IPS-18c (cell line): ENCODE data around the gene ANO10.

Experiments
- H3K4me3 ChIP-seq: 2 replicates; pipeline ENCODE4 v1.7.0; 2013; ENCODE audit warnings: low read depth, mild to moderate bottlenecking, low read length, moderate library complexity; ENCODE audit not compliant: insufficient read depth
- H3K9me3 ChIP-seq: one replicate; pipeline ENCODE4 v1.6.1; 2013; ENCODE audit warnings: mild to moderate bottlenecking, low read length, moderate library complexity; ENCODE audit not compliant: control insufficient read depth, insufficient read depth

The ANO10 gene

GRCh38 chr3:43394041-43394554 lies 227.7 kb downstream of the ANO10 start:
- Histone ChIP-seq H3K9me3 (no peaks in the 10 kb centered on the region), H3K4me3 (no peak overlapping the region)

GRCh38 chr3:43391621-43392020 lies 230.2 kb downstream of the ANO10 start:
- H3K9me3 ChIP-seq = no peaks in the 10 kb centered on the region
- no peak overlapping the region for H3K4me3 ChIP-seq

GRCh38 chr3:43390255-43390588 lies 231.6 kb downstream of the ANO10 start:
- Histone ChIP-seq H3K4me3 (no peak overlapping the region), H3K9me3 (no peaks in the 10 kb centered on the region)

- H3K9me3 ChIP-seq = no peaks in the 10 kb centered on the region
- H3K4me3 ChIP-seq = no peak overlapping the region
Observed at GRCh38 chr3:43389388-43390254, 232.2 kb downstream of the ANO10 start.

- Histone ChIP-seq H3K4me3 (no peak overlapping the region), H3K9me3 (no peaks in the 10 kb centered on the region)
Observed at GRCh38 chr3:43388915-43389314, 232.9 kb downstream of the ANO10 start.

GRCh38 chr3:43388175-43388574 lies 233.6 kb downstream of the ANO10 start:
- no peak overlapping the region for H3K4me3 ChIP-seq
- H3K9me3 ChIP-seq = no peaks in the 10 kb centered on the region

GRCh38 chr3:43379343-43379742 lies 242.5 kb downstream of the ANO10 start:
- H3K4me3 ChIP-seq = no peak overlapping the region
- H3K9me3 ChIP-seq = no peaks in the 10 kb centered on the region

GRCh38 chr3:43378066-43378935 lies 243.5 kb downstream of the ANO10 start:
- no peaks in the 10 kb centered on the region for H3K9me3 ChIP-seq
- no peak overlapping the region for H3K4me3 ChIP-seq

- H3K4me3 ChIP-seq = no peak overlapping the region
- H3K9me3 ChIP-seq = no peaks in the 10 kb centered on the region
Observed at GRCh38 chr3:43373560-43373928, 248.3 kb downstream of the ANO10 start.

GRCh38 chr3:43372809-43373559 lies 248.8 kb downstream of the ANO10 start:
- Histone ChIP-seq H3K4me3 (no peak overlapping the region), H3K9me3 (no peaks in the 10 kb centered on the region)

- Histone ChIP-seq H3K4me3 (no peak overlapping the region), H3K9me3 (no peaks in the 10 kb centered on the region)
Observed at GRCh38 chr3:43372007-43372740, 249.6 kb downstream of the ANO10 start.

GRCh38 chr3:43371494-43371893 lies 250.3 kb downstream of the ANO10 start:
- no peaks in the 10 kb centered on the region for H3K9me3 ChIP-seq
- no peak overlapping the region for H3K4me3 ChIP-seq

- Histone ChIP-seq H3K9me3 (no peaks in the 10 kb centered on the region), H3K4me3 (no peak overlapping the region)
Observed at GRCh38 chr3:43370293-43370980, 251.4 kb downstream of the ANO10 start.

GRCh38 chr3:43369404-43370292 lies 252.2 kb downstream of the ANO10 start:
- H3K4me3 ChIP-seq = no peak overlapping the region
- H3K9me3 ChIP-seq = no peaks in the 10 kb centered on the region

GRCh38 chr3:43366885-43367284 lies 254.9 kb downstream of the ANO10 start:
- Histone ChIP-seq H3K9me3 (no peaks in the 10 kb centered on the region), H3K4me3 (no peak overlapping the region)
